VCaP (cell line): ENCODE measurements around the gene ARHGAP26.

Experiments
- H3K27ac ChIP-seq: fragments of 450-650 bp; 2 replicates; pipeline ENCODE4 v1.5.1; 2017
- TF ChIP-seq, protein P1 (sequence below): fragments of 450-650 bp; conservative IDR thresholded peaks from 2 replicates; pipeline ENCODE4 v1.5.1; 2017; ENCODE audit warnings: mild to moderate bottlenecking, moderate library complexity

ARHGAP26 gene

GRCh38 chr5:143071927-143072326 lies 301.8 kb downstream of the ARHGAP26 start:
- TF ChIP-seq, protein P1, sequence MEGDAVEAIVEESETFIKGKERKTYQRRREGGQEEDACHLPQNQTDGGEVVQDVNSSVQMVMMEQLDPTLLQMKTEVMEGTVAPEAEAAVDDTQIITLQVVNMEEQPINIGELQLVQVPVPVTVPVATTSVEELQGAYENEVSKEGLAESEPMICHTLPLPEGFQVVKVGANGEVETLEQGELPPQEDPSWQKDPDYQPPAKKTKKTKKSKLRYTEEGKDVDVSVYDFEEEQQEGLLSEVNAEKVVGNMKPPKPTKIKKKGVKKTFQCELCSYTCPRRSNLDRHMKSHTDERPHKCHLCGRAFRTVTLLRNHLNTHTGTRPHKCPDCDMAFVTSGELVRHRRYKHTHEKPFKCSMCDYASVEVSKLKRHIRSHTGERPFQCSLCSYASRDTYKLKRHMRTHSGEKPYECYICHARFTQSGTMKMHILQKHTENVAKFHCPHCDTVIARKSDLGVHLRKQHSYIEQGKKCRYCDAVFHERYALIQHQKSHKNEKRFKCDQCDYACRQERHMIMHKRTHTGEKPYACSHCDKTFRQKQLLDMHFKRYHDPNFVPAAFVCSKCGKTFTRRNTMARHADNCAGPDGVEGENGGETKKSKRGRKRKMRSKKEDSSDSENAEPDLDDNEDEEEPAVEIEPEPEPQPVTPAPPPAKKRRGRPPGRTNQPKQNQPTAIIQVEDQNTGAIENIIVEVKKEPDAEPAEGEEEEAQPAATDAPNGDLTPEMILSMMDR, result no peak
- no peak overlapping the region for H3K27ac ChIP-seq

DNA sequence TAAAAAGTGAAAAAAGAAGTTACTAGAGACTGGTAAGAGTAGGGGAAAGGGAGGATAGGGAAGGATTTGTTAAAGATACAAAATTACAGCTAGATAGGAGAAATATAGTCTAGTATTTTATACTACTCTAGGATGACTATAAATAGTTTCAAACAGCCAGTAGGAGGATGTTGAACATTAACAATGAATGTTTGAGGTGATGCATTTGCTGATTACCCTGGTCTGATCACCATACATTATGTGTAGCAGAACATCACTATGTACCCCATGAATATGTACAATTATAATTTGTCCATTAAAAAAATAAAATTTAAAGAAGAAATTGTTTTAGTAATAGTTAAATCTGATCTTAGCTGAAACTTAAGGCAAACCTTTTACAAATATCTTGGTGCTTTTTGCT lies 302.6 kb downstream of the ARHGAP26 start:
- TF ChIP-seq, protein P1, result no peak
- no peak overlapping the region for H3K27ac ChIP-seq

DNA sequence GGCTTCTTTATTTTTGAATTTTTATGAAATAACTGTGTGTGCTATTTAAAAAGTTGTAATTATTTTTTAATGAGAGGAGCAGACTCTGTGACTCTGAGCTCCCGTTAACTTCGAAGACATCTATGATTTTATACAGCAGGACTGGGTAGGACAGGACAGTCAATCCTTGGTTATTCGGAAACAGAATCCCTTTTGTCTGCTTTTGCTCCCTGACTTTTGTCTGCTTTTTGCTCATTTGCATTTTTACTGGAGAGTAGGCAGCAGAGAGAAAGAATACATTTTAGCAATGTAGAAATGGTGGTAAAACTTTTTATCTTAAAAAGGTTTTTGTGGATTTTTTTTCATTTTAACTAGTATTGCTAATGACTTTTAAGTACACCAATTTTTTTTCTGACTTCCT lies 303.6 kb downstream of the ARHGAP26 start:
- TF ChIP-seq, protein P1, result no peak
- H3K27ac ChIP-seq, result no peak overlapping the region

- no peak overlapping the region for H3K27ac ChIP-seq
- TF ChIP-seq, protein P1, result no peak
These were observed 304.3 kb downstream of the ARHGAP26 start for GRCh38 chr5:143074414-143074996.

- H3K27ac ChIP-seq, result no peak overlapping the region
- TF ChIP-seq, protein P1, result no peak
These were observed 306.2 kb downstream of the ARHGAP26 start for GRCh38 chr5:143076377-143076776.

DNA sequence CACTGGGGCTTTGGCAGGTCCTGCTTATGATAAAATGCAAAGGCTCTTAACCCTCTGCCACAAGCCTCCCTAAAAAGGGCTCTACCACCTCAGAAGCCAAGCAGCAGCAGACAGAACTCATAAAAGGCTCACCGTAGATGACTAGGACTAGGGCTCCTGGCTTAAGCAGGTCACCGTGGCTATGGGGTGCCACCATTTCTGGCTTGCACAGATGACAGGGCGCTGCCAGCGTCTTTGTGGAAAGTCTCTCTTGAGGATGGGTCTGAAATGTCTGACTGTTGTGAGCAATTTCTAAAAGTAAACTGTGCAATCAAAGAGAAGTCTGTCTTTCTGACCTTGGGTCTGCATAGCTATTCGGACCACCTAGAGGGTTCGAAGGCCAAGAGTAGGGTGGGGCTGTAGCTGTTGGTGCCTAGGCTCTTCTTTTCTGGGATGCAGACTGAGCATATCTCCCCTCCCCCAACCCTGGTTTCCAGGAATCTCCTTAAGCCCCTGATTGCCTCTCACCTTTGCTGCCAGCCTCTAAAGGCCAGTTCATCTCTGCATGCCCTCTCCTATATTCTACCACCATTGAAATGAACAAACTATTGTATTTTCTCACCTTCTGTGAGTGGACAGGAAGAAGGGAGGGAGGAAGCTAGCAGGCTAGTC lies 307.4 kb downstream of the ARHGAP26 start:
- TF ChIP-seq, protein P1, result no peak
- H3K27ac ChIP-seq, result no peak overlapping the region

GRCh38 chr5:143078313-143078712 lies 308.1 kb downstream of the ARHGAP26 start:
- H3K27ac ChIP-seq, result no peak overlapping the region
- TF ChIP-seq, protein P1, result no peak
